Liver (tissue), 9 donors: ENCODE results near the gene PREX1. TPM values are rescaled to one million over a fixed set of nuclear protein-coding genes. Genes with fewer than 3 reads are reported as not detected.
"Not testable (repeated sequence)": the region's sequence is repeated elsewhere in the genome, so short reads cannot be mapped to it uniquely, and the experiment has no call there.

Experiments
- DNase-seq: peaks from one replicate; pipeline ENCODE4 v3.0.0-alpha.2; 2017; ENCODE audit warnings: low spot score
- H3K27ac ChIP-seq, 2 donors: one replicate each; pipeline ENCODE4 v1.7.0; 2013; ENCODE audit warnings: inconsistent platforms in 2 of 2, low read length in 2 of 2, control low read depth in 1 of 2, low read depth in 1 of 2, mild to moderate bottlenecking in 1 of 2
- H3K27me3 ChIP-seq, 4 donors: one replicate each; pipeline versions ENCODE4 v1.6.1 to v1.7.0; 2013; ENCODE audit warnings: low read length in 3 of 4, inconsistent platforms in 1 of 4, mild to moderate bottlenecking in 1 of 4, moderate library complexity in 1 of 4; ENCODE audit not compliant: control insufficient read depth in 4 of 4, insufficient read depth in 4 of 4
- H3K36me3 ChIP-seq, 4 donors: one replicate each; pipeline versions ENCODE4 v1.6.1 to v1.7.0; 2013; ENCODE audit warnings: low read length in 3 of 4, mild to moderate bottlenecking in 3 of 4, low read depth in 1 of 4, moderate library complexity in 1 of 4; ENCODE audit not compliant: control insufficient read depth in 4 of 4, insufficient read depth in 3 of 4
- H3K4me1 ChIP-seq, 4 donors: one replicate each; pipeline versions ENCODE4 v1.6.1 to v1.7.0; 2013; ENCODE audit warnings: low read length in 3 of 4, mild to moderate bottlenecking in 3 of 4, moderate library complexity in 1 of 4; ENCODE audit not compliant: control insufficient read depth in 4 of 4, insufficient read depth in 4 of 4
- H3K4me3 ChIP-seq, 3 donors: one replicate each; pipeline versions ENCODE4 v1.6.1 to v1.7.0; 2013; ENCODE audit warnings: low read length in 3 of 3, control low read depth in 1 of 3, low read depth in 1 of 3, mild to moderate bottlenecking in 1 of 3
- H3K9ac ChIP-seq, 2 donors: one replicate each; pipeline ENCODE4 v1.7.0; 2013; ENCODE audit warnings: low read length in 2 of 2, mild to moderate bottlenecking in 2 of 2, moderate library complexity in 2 of 2, control low read depth in 1 of 2, low read depth in 1 of 2
- H3K9me3 ChIP-seq, 4 donors: one replicate each; pipeline versions ENCODE4 v1.6.1 to v1.7.0; 2013; ENCODE audit warnings: low read length in 3 of 4; ENCODE audit not compliant: control insufficient read depth in 4 of 4
- CTCF ChIP-seq: fragments of 150-350 bp; IDR thresholded peaks from 2 replicates; pipeline ENCODE4 v1.5.1; 2017; ENCODE audit warnings: improper control_type of control experiment, low read depth, low read length; ENCODE audit not compliant: missing input control
- EGR1 ChIP-seq, 2 donors: IDR thresholded peaks; 2 replicates each; pipeline ENCODE4 v1.6.1; 2016 to 2018; ENCODE audit warnings: antibody characterized with exemption in 2 of 2, low read depth in 2 of 2
- FOXA2 ChIP-seq: IDR thresholded peaks from 2 replicates; pipeline ENCODE4 v1.6.1; 2016; ENCODE audit warnings: antibody characterized with exemption
- GABPA ChIP-seq, 2 donors: IDR thresholded peaks in 1 of 2; conservative IDR thresholded peaks in 1 of 2; 2 replicates each; pipeline ENCODE4 v1.6.1; 2016; ENCODE audit warnings: antibody characterized with exemption in 2 of 2, mild to moderate bottlenecking in 1 of 2, moderate library complexity in 1 of 2
- HNF4A ChIP-seq, 2 donors: conservative IDR thresholded peaks; 2 replicates each; pipeline ENCODE4 v1.6.1; 2016; ENCODE audit warnings: antibody characterized with exemption in 2 of 2, mild to moderate bottlenecking in 2 of 2
- HNF4G ChIP-seq: IDR thresholded peaks from 2 replicates; pipeline ENCODE4 v1.6.1; 2016; ENCODE audit warnings: antibody characterized with exemption
- NR2F2 ChIP-seq: IDR thresholded peaks from 2 replicates; pipeline ENCODE4 v1.6.1; 2016; ENCODE audit warnings: antibody characterized with exemption
- RAD21 ChIP-seq, 2 donors: IDR thresholded peaks; 2 replicates each; pipeline ENCODE4 v1.6.1; 2016; ENCODE audit warnings: antibody characterized with exemption in 2 of 2, mild to moderate bottlenecking in 2 of 2
- REST ChIP-seq: IDR thresholded peaks from 2 replicates; pipeline ENCODE4 v1.6.1; 2016; ENCODE audit warnings: antibody characterized with exemption, mild to moderate bottlenecking
- RXRA ChIP-seq, 2 donors: IDR thresholded peaks; 2 replicates each; pipeline ENCODE4 v1.6.1; 2017 to 2018; ENCODE audit warnings: antibody characterized with exemption in 2 of 2, mild to moderate bottlenecking in 1 of 2
- SP1 ChIP-seq: IDR thresholded peaks from 2 replicates; pipeline ENCODE4 v1.6.1; 2018; ENCODE audit warnings: antibody characterized with exemption, mild to moderate bottlenecking
- YY1 ChIP-seq: IDR thresholded peaks from 2 replicates; pipeline ENCODE4 v1.6.1; 2016; ENCODE audit warnings: antibody characterized with exemption, mild to moderate bottlenecking
- ZBTB33 ChIP-seq: IDR thresholded peaks from 2 replicates; pipeline ENCODE4 v1.6.1; 2016; ENCODE audit warnings: antibody characterized with exemption
- WGBS: extraction: QIAGEN DNeasy Blood & Tissue Kit; methylation state at CpG from one replicate; pipeline ENCODE4 v1.1.7; 2013; 5-methylcytosine and 5-hydroxymethylcytosine counted together
- polyA plus RNA-seq, 2 donors: library from polyadenylated mRNA; stranded (reverse) in 1 of 2; unstranded in 1 of 2; fragments of 200-250 nt in 1 of 2; fragments of >200 nt in 1 of 2; fragmentation: Nextera tagmentation in 1 of 2; extraction: Ambion mirVana in 1 of 2; gene quantifications; one replicate each; pipeline versions ENCODE4 v1.2.1 to v1.2.3, GENCODE V29; 2013 to 2015
- total RNA-seq, 2 donors: library from RNA; depleted of rRNA; stranded (reverse); fragments of >200 nt; gene quantifications; one replicate each; pipeline ENCODE4 v1.2.3, GENCODE V29; 2014
- TF ChIP-seq, protein P1 (sequence below): IDR thresholded peaks from 2 replicates; pipeline ENCODE4 v1.6.1; 2016; ENCODE audit warnings: antibody characterized with exemption
- TF ChIP-seq, protein P2 (sequence below): IDR thresholded peaks from 2 replicates; pipeline ENCODE4 v1.6.1; 2016; ENCODE audit warnings: antibody characterized with exemption
- donor health status: healthy.
- donor health status: healthy.
- donor health status: healthy.
- donor health status: healthy.
- donor health status: healthy.

PREX1 gene
- total and polyA plus RNA-seq, 4 donors, result 2.2 to 18.0 (median 10.8) TPM

DNA sequence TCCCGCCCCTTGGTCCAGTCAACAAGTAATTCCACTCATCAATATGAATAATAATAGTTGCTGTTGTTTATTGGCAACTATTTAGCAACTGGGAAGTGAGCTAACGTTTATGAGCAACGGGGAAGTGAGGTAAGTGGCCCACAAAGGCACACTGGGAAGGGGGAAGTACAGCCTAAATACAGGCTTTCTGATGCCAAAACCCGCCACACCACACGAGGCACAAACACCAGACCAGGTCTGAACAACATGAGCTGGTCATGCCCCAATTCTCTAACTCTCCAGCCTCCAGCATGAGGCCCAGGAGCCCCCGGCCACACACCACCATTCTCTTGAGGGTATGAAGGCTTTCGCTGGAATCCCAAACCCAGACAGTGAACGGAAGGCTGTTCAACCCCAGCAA lies 50.8 kb downstream of the PREX1 start:
- 88% methylated on average over 8 of the region's 8 CpGs for WGBS
- no peaks in the 10 kb centered on the region for H3K9me3 ChIP-seq
- peaks cover 0 to 6% (median 0%) of the 10 kb centered on the region in 4 donors for H3K4me1 ChIP-seq
- no peaks in the 10 kb centered on the region for H3K36me3 ChIP-seq
- H3K27ac ChIP-seq, result peak overlapping the region; percentile 2 to 14
- H3K27me3 ChIP-seq, result no peaks in the 10 kb centered on the region
- no peak overlapping the region for H3K4me3 ChIP-seq
- TF ChIP-seq ZBTB33, result no peak
- TF ChIP-seq EGR1 (IDR thresholded peaks at IDR 0.05; ENCODE audit: low read depth in 2 of 2), result no peak
- TF ChIP-seq NR2F2, result no peak
- no peak for TF ChIP-seq SP1
- no peak for TF ChIP-seq RAD21 (IDR thresholded peaks at IDR 0.05)
- TF ChIP-seq GABPA (IDR thresholded peaks at IDR 0.05 in 1 of 2, conservative IDR thresholded peaks at IDR 0.05 in 1 of 2), result no peak
- H3K9ac ChIP-seq, result no peak overlapping the region
- no peak for DNase-seq

GRCh38 chr20:48776306-48776705 lies 51.5 kb downstream of the PREX1 start:
- DNase-seq, result no peak
- Histone ChIP-seq H3K36me3 (no peaks in the 10 kb centered on the region), H3K4me1 (peaks cover 0 to 6% (median 0%) of the 10 kb centered on the region in 4 donors), H3K4me3 (no peak overlapping the region), H3K9ac (no peak overlapping the region), H3K27me3 (no peaks in the 10 kb centered on the region), H3K9me3 (no peaks in the 10 kb centered on the region), H3K27ac (no peak overlapping the region)
- 96% methylated on average over 7 of the region's 7 CpGs for WGBS
- TF ChIP-seq, protein P1, sequence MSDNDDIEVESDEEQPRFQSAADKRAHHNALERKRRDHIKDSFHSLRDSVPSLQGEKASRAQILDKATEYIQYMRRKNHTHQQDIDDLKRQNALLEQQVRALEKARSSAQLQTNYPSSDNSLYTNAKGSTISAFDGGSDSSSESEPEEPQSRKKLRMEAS, result no peak
- TF ChIP-seq EGR1 (IDR thresholded peaks at IDR 0.05; ENCODE audit: low read depth in 2 of 2), result no peak
- TF ChIP-seq, protein P2, sequence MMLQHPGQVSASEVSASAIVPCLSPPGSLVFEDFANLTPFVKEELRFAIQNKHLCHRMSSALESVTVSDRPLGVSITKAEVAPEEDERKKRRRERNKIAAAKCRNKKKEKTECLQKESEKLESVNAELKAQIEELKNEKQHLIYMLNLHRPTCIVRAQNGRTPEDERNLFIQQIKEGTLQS, result no peak
- no peak for TF ChIP-seq CTCF
- TF ChIP-seq SP1, result no peak
- no peak for TF ChIP-seq GABPA (IDR thresholded peaks at IDR 0.05 in 1 of 2, conservative IDR thresholded peaks at IDR 0.05 in 1 of 2)
- TF ChIP-seq RXRA (IDR thresholded peaks at IDR 0.05), result no peak
- TF ChIP-seq REST, result no peak
- TF ChIP-seq HNF4G, result no peak
- no peak for TF ChIP-seq RAD21 (IDR thresholded peaks at IDR 0.05)
- no peak for TF ChIP-seq FOXA2
- TF ChIP-seq YY1, result no peak
- TF ChIP-seq NR2F2, result no peak
- no peak for TF ChIP-seq HNF4A (conservative IDR thresholded peaks at IDR 0.05)
- TF ChIP-seq ZBTB33, result no peak

DNA sequence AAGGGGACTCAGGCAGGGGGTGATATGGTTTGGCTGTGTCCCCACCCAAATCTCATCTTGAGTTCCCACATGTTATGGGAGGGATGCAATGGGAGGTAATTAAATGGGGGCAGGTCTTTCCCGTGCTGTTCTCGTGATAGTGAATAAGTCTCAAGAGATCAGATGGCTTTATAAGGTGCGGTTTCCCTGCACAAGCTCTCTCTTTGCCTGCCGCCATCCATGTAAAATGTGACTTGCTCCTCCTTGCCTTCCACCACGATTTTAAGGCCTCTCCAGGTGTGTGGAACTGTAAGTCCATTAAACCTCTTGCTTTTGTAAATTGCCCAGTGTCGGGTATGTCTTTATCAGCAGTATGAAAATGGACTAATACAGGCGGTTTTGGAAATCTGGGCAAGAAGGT lies 52.3 kb downstream of the PREX1 start:
- not testable (repeated sequence) for H3K27me3 ChIP-seq, H3K4me1 ChIP-seq, H3K9me3 ChIP-seq, H3K4me3 ChIP-seq, H3K9ac ChIP-seq, DNase-seq, H3K36me3 ChIP-seq
- peak overlapping the region in 1 of 2 donors; percentile 66 for H3K27ac ChIP-seq
- WGBS, result 96% methylated on average over 7 of the region's 7 CpGs
